Astrocyte (in vitro differentiated cells and primary cell): ENCODE data around the gene RABEP2. TPM values are rescaled to one million over a fixed set of nuclear protein-coding genes. Genes with fewer than 3 reads are reported as not detected.

Source experiments
- DNase-seq: peaks from one replicate; pipeline ENCODE4 v3.0.0-alpha.2; 2010; ENCODE audit warnings: low read depth
- FAIRE-seq: peaks from 2 replicates; lab custom pipeline; 2011; peaks lifted over from hg19 to GRCh38; lab: Jason Lieb, UNC
- H2AFZ ChIP-seq: 2 replicates; pipeline ENCODE4 v1.6.0; 2012; ENCODE audit warnings: low read depth, low read length, inconsistent platforms
- H3K27ac ChIP-seq: 2 replicates; pipeline ENCODE4 v1.5.1; 2011; ENCODE audit warnings: low read depth, low read length, inconsistent platforms
- H3K27me3 ChIP-seq: 2 replicates; pipeline ENCODE4 v1.6.0; 2011; ENCODE audit warnings: low read length, inconsistent platforms; ENCODE audit not compliant: insufficient read depth
- H3K36me3 ChIP-seq: 2 replicates; pipeline ENCODE4 v1.5.1; 2011; ENCODE audit warnings: low read length, inconsistent platforms; ENCODE audit not compliant: insufficient read depth
- H3K4me1 ChIP-seq: 2 replicates; pipeline ENCODE4 v1.5.1; 2011; ENCODE audit warnings: low read length, inconsistent platforms; ENCODE audit not compliant: insufficient read depth
- H3K4me2 ChIP-seq: 2 replicates; pipeline ENCODE4 v1.6.0; 2012; ENCODE audit warnings: low read length, inconsistent platforms
- H3K4me3 ChIP-seq: 2 replicates; pipeline ENCODE4 v1.5.1; 2011; ENCODE audit warnings: low read depth, mild to moderate bottlenecking, low read length, inconsistent platforms; ENCODE audit not compliant: insufficient read depth
- H3K79me2 ChIP-seq: 2 replicates; pipeline ENCODE4 v1.6.0; 2012; ENCODE audit warnings: mild to moderate bottlenecking, low read length, inconsistent platforms; ENCODE audit not compliant: insufficient read depth
- H3K9ac ChIP-seq: 2 replicates; pipeline ENCODE4 v1.6.0; 2012; ENCODE audit warnings: mild to moderate bottlenecking, low read length, inconsistent platforms
- H3K9me3 ChIP-seq: 2 replicates; pipeline ENCODE4 v1.5.1; 2012; ENCODE audit warnings: low read depth, mild to moderate bottlenecking, low read length, inconsistent platforms; ENCODE audit not compliant: insufficient read depth
- H4K20me1 ChIP-seq: 2 replicates; pipeline ENCODE4 v1.6.0; 2012; ENCODE audit warnings: low read length, inconsistent platforms; ENCODE audit not compliant: insufficient read depth
- H3K27ac Mint-ChIP-seq: one replicate; pipeline ENCODE4 v1.8.0; 2021; ENCODE audit warnings: mild to moderate bottlenecking, mixed read lengths; ENCODE audit not compliant: unreplicated experiment
- H3K27me3 Mint-ChIP-seq: one replicate; pipeline ENCODE4 v1.8.0; 2021; ENCODE audit warnings: low read depth, mixed read lengths; ENCODE audit not compliant: unreplicated experiment
- H3K36me3 Mint-ChIP-seq: one replicate; pipeline ENCODE4 v1.8.0; 2021; ENCODE audit warnings: low read depth, mixed read lengths; ENCODE audit not compliant: unreplicated experiment
- H3K4me1 Mint-ChIP-seq: one replicate; pipeline ENCODE4 v1.8.0; 2021; ENCODE audit warnings: low read depth, mixed read lengths; ENCODE audit not compliant: unreplicated experiment
- H3K4me3 Mint-ChIP-seq: one replicate; pipeline ENCODE4 v1.8.0; 2021; ENCODE audit warnings: mild to moderate bottlenecking, moderate library complexity, mixed read lengths; ENCODE audit not compliant: unreplicated experiment
- H3K9me3 Mint-ChIP-seq: one replicate; pipeline ENCODE4 v1.8.0; 2021; ENCODE audit warnings: mild to moderate bottlenecking, mixed read lengths; ENCODE audit not compliant: unreplicated experiment
- EZH2 ChIP-seq: IDR thresholded peaks from 2 replicates; pipeline ENCODE4 v1.6.1; 2012; ENCODE audit warnings: mild to moderate bottlenecking, low read length, inconsistent platforms; ENCODE audit not compliant: insufficient read depth
- total RNA-seq: library from RNA; stranded (reverse); gene quantifications from 2 replicates; pipeline ENCODE4 v1.2.1, GENCODE V29; 2021
- TF ChIP-seq, protein P1 (sequence below): IDR thresholded peaks from 2 replicates; pipeline ENCODE4 v1.5.1; 2011; ENCODE audit warnings: low read depth, mild to moderate bottlenecking, inconsistent platforms, low read length, moderate library complexity; ENCODE audit not compliant: insufficient read depth

RABEP2 gene
- total RNA-seq, 1 donor from 2014 or later: 19.4 TPM

GRCh38 chr16:28932339-28933141, 7.5 kb upstream of the RABEP2 start:
- H3K79me2 ChIP-seq: no peaks in the 10 kb centered on the region
- H3K4me3 ChIP-seq: no peak overlapping the region
- peaks cover 21% of the 10 kb centered on the region for H3K27me3 Mint-ChIP-seq
- peaks cover 3% of the 10 kb centered on the region for H3K36me3 Mint-ChIP-seq
- FAIRE-seq (no peak), DNase-seq (no peak)
- H3K4me1 ChIP-seq: no peaks in the 10 kb centered on the region
- no peaks in the 10 kb centered on the region for H4K20me1 ChIP-seq
- H3K4me1 Mint-ChIP-seq: no peaks in the 10 kb centered on the region
- TF ChIP-seq, protein P1, sequence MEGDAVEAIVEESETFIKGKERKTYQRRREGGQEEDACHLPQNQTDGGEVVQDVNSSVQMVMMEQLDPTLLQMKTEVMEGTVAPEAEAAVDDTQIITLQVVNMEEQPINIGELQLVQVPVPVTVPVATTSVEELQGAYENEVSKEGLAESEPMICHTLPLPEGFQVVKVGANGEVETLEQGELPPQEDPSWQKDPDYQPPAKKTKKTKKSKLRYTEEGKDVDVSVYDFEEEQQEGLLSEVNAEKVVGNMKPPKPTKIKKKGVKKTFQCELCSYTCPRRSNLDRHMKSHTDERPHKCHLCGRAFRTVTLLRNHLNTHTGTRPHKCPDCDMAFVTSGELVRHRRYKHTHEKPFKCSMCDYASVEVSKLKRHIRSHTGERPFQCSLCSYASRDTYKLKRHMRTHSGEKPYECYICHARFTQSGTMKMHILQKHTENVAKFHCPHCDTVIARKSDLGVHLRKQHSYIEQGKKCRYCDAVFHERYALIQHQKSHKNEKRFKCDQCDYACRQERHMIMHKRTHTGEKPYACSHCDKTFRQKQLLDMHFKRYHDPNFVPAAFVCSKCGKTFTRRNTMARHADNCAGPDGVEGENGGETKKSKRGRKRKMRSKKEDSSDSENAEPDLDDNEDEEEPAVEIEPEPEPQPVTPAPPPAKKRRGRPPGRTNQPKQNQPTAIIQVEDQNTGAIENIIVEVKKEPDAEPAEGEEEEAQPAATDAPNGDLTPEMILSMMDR: no peak
- TF ChIP-seq EZH2: no peak
- H3K36me3 ChIP-seq: no peaks in the 10 kb centered on the region
- H3K9me3 Mint-ChIP-seq: peaks cover 5% of the 10 kb centered on the region
- no peak overlapping the region for H3K9ac ChIP-seq
- H3K27ac ChIP-seq: no peak overlapping the region
- H2AFZ ChIP-seq: no peak overlapping the region
- H3K4me3 Mint-ChIP-seq: no peak overlapping the region
- H3K9me3 ChIP-seq: no peaks in the 10 kb centered on the region
- H3K27ac Mint-ChIP-seq: no peak overlapping the region
- H3K4me2 ChIP-seq: no peak overlapping the region
- no peaks in the 10 kb centered on the region for H3K27me3 ChIP-seq

DNA sequence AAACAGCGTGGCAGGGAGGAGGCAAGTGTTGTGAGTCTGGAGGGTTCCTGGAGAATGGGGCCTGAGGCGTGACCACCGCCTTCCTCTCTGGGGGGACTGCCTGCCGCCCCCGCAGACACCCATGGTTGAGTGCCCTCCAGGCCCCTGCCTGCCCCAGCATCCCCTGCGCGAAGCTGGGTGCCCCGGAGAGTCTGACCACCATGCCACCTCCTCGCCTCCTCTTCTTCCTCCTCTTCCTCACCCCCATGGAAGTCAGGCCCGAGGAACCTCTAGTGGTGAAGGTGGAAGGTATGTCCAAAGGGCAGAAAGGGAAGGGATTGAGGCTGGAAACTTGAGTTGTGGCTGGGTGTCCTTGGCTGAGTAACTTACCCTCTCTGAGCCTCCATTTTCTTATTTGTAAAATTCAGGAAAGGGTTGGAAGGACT, 6.8 kb upstream of the RABEP2 start, which contains the start of gene CD19:
Gene CD19 (plus strand): TSS at position 171 of the 425 bp plus-strand sequence. CDS start 30 bp downstream, at position 201.
- Mint-ChIP-seq H3K4me1 (no peaks in the 10 kb centered on the region), H3K9me3 (peaks cover 5% of the 10 kb centered on the region), H3K36me3 (peaks cover 3% of the 10 kb centered on the region), H3K27ac (no peak within 1 kb of the TSS), H3K27me3 (peaks cover 20% of the 10 kb centered on the region), H3K4me3 (no peak within 1 kb of the TSS)
- no peaks in the 10 kb centered on the region for H3K79me2 ChIP-seq
- no peak within 1 kb of the TSS for H3K27ac ChIP-seq
- no peaks in the 10 kb centered on the region for H3K9me3 ChIP-seq
- H3K27me3 ChIP-seq: no peaks in the 10 kb centered on the region
- H2AFZ ChIP-seq: no peak within 1 kb of the TSS
- H3K36me3 ChIP-seq: no peaks in the 10 kb centered on the region
- DNase-seq (no peak), FAIRE-seq (no peak)
- no peaks in the 10 kb centered on the region for H4K20me1 ChIP-seq
- H3K4me1 ChIP-seq: no peaks in the 10 kb centered on the region
- no peak within 1 kb of the TSS for H3K9ac ChIP-seq
- H3K4me2 ChIP-seq: no peak within 1 kb of the TSS
- TF ChIP-seq, protein P1: no peak
- no peak for TF ChIP-seq EZH2
- no peak within 1 kb of the TSS for H3K4me3 ChIP-seq

DNA sequence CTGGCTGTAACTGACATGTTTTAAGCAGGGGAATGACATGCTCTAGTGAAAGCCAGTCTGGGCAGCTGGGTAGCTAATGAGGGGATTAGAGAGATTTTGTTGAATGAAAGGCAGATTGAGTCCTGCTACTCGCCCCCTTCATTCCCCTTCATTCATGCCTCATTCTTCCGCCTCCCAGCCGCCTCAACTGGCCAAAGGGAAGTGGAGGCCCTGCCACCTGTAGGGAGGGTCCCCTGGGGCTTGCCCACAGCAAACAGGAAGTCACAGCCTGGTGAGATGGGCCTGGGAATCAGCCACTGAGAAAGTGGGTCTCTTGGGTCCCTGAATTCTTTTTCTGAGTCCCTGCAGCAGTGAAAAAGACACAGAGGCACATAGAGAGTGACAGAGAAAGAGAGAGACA, 5.6 kb upstream of the RABEP2 start:
- Histone ChIP-seq H3K9ac (no peak overlapping the region), H3K79me2 (no peaks in the 10 kb centered on the region), H3K27ac (no peak overlapping the region), H3K36me3 (no peaks in the 10 kb centered on the region), H3K4me2 (no peak overlapping the region), H4K20me1 (no peaks in the 10 kb centered on the region), H3K27me3 (no peaks in the 10 kb centered on the region), H3K9me3 (no peaks in the 10 kb centered on the region), H2AFZ (no peak overlapping the region), H3K4me3 (no peak overlapping the region), H3K4me1 (no peaks in the 10 kb centered on the region)
- TF ChIP-seq, protein P1: no peak
- no peak for TF ChIP-seq EZH2
- Mint-ChIP-seq H3K27me3 (peaks cover 17% of the 10 kb centered on the region), H3K4me3 (no peak overlapping the region), H3K36me3 (no peaks in the 10 kb centered on the region), H3K9me3 (peaks cover 2% of the 10 kb centered on the region), H3K4me1 (no peaks in the 10 kb centered on the region), H3K27ac (no peak overlapping the region)
- no peak for FAIRE-seq
- no peak for DNase-seq
